Activated CD4-positive, alpha-beta T cell treated with anti-CD3 and anti-CD28 coated beads for 36 hours (primary cell): ENCODE data around the gene CES3. TPM values are rescaled to one million over a fixed set of nuclear protein-coding genes. Genes with fewer than 3 reads are reported as not detected.
"Not testable (repeated sequence)": the region's sequence is repeated elsewhere in the genome, so short reads cannot be mapped to it uniquely, and the experiment has no call there.

Experiments
- ATAC-seq: fragments of 200-7000 bp; cut with Tn5 transposase; one replicate; pipeline ENCODE4 v1.10.0; 2021; ENCODE audit warnings: mild to moderate bottlenecking, moderate library complexity
- CTCF ChIA-PET: fragments of 350-600 bp; sonication (Branson Sonifier 250); formaldehyde crosslinking; loops from one replicate; lab custom pipeline; 2021; ENCODE audit warnings: antibody characterized with exemption; lab: Charles Lee
- POLR2A ChIA-PET: fragments of 350-600 bp; sonication (Branson Sonifier 250); formaldehyde crosslinking; loops from one replicate; lab custom pipeline; 2021; ENCODE audit warnings: antibody characterized with exemption, inconsistent platforms; lab: Charles Lee
- DNase-seq: peaks from one replicate; pipeline ENCODE4 v3.0.0-alpha.2; 2020
- H3K27ac Mint-ChIP-seq: one replicate; pipeline ENCODE4 v1.8.0; 2021; ENCODE audit warnings: mixed read lengths
- H3K27me3 Mint-ChIP-seq: one replicate; pipeline ENCODE4 v1.8.0; 2021; ENCODE audit warnings: mixed read lengths
- H3K36me3 Mint-ChIP-seq: one replicate; pipeline ENCODE4 v1.8.0; 2021; ENCODE audit warnings: low read depth, mixed read lengths
- H3K4me1 Mint-ChIP-seq: one replicate; pipeline ENCODE4 v1.8.0; 2021; ENCODE audit warnings: mixed read lengths
- H3K4me3 Mint-ChIP-seq: one replicate; pipeline ENCODE4 v1.8.0; 2021; ENCODE audit warnings: mild to moderate bottlenecking, moderate library complexity, mixed read lengths
- H3K9me3 Mint-ChIP-seq: one replicate; pipeline ENCODE4 v1.8.0; 2021; ENCODE audit warnings: low read depth, mixed read lengths
- intact Hi-C, 2 experiments: fragments of 100-400 bp; cut with DNase I in 1 of 2; cut with micrococcal nuclease in 1 of 2; formaldehyde crosslinking; loops; one replicate each; pipeline versions ENCODE4 v1.14.2 to v1.15.1; 2022 to 2024; cut with DNase I, micrococcal nuclease
- total RNA-seq, 2 experiments: library from RNA; stranded (reverse); gene quantifications; one replicate each; pipeline ENCODE4 v1.2.3, GENCODE V29; 2021

CES3 gene
- total RNA-seq, 2 experiments from 2014 or later, result 1.6 to 1.9 TPM

GRCh38 chr16:66979011-66979717 is 18.1 kb downstream of the CES3 start:
- Mint-ChIP-seq H3K27ac (peak overlapping the region; percentile 47), H3K4me1 (peaks cover 41% of the 10 kb centered on the region), H3K4me3 (no peak overlapping the region), H3K27me3 (peaks cover 3% of the 10 kb centered on the region), H3K36me3 (no peaks in the 10 kb centered on the region), H3K9me3 (no peaks in the 10 kb centered on the region)
- DNase-seq (no peak), ATAC-seq (no peak)
- ChIA-PET POLR2A (interaction anchor here (0.6 kb wide), 1 partner anchor 253 kb away, joined by 4 read pairs; no protein-coding TSS in a partner anchor), CTCF (interaction anchor here (1.0 to 2.9 kb wide), 6 partner anchors 34 to 191 kb away, joined by 3 to 14 read pairs (median 6); partner anchors contain the start of gene NOL3)
- intact Hi-C loops, result loop anchor here in 1 of 2 experiments (10.0 kb wide), 1 partner anchor 436 kb away; the partner anchor contains the start of gene ZDHHC1

GRCh38 chr16:66983033-66983432 is 22.0 kb downstream of the CES3 start:
- no peak for DNase-seq
- Mint-ChIP-seq H3K9me3 (no peaks in the 10 kb centered on the region), H3K36me3 (no peaks in the 10 kb centered on the region), H3K27ac (no peak overlapping the region), H3K27me3 (no peaks in the 10 kb centered on the region), H3K4me3 (no peak overlapping the region), H3K4me1 (peaks cover 46% of the 10 kb centered on the region)
- intact Hi-C loops, result no loop called here
- CTCF ChIA-PET, result interaction anchor here (0.6 to 4.0 kb wide), 5 partner anchors 29 to 304 kb away, joined by 3 to 22 read pairs (median 5); no protein-coding TSS in a partner anchor
- POLR2A ChIA-PET, result interaction anchor here (0.6 kb wide), 1 partner anchor 176 kb away, joined by 4 read pairs; the partner anchor contains the start of gene TRADD
- ATAC-seq, result no peak

- Mint-ChIP-seq H3K27ac (peak overlapping the region; percentile 96), H3K4me3 (peak overlapping the region; percentile 53), H3K9me3 (no peaks in the 10 kb centered on the region), H3K4me1 (peaks cover 39% of the 10 kb centered on the region), H3K27me3 (no peaks in the 10 kb centered on the region), H3K36me3 (no peaks in the 10 kb centered on the region)
- ChIA-PET POLR2A (interaction anchor here (1.0 to 2.6 kb wide), 3 partner anchors 29 to 174 kb away, joined by 3 to 20 read pairs (median 3); no protein-coding TSS in a partner anchor), CTCF (interaction anchor here (0.7 to 4.0 kb wide), 7 partner anchors 9 to 179 kb away, joined by 3 to 22 read pairs (median 10); no protein-coding TSS in a partner anchor)
- DNase-seq, result peak; percentile 87
- peak; percentile 87 for ATAC-seq
- intact Hi-C loops, result loop anchor here (1.0 to 5.0 kb wide), 9 partner anchors 15 to 327 kb away; partner anchors contain the start of genes CBFB (in 1 of the 2), FBXL8 (in 1 of the 2) and TRADD (in 1 of the 2)
Measured at GRCh38 chr16:66984892-66985311, 23.8 kb downstream of the CES3 start.

DNA sequence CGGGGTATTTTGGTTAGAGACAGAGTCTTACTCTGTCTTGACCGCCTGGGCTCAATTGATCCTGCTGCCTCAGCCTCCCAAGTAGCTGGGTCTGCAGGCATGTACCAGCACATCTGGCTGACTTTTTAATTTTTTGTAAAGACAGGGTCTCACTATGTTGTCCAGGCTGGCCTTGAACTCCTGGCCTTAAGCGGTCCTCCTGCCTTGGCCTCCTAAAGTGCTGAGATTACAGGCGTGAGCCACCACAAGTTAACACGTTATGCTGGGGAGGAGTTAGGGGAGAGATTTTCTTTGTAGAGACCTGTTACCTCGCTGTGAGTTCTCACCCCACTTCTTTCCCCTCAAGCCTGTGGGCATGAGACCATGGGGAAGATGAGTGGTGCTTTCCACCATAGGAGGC is 25.5 kb downstream of the CES3 start:
- DNase-seq (no peak), ATAC-seq (no peak)
- Mint-ChIP-seq H3K9me3 (no peaks in the 10 kb centered on the region), H3K36me3 (no peaks in the 10 kb centered on the region), H3K27me3 (no peaks in the 10 kb centered on the region), H3K27ac (peak overlapping the region; percentile 76), H3K4me3 (peak overlapping the region; percentile 15), H3K4me1 (peaks cover 32% of the 10 kb centered on the region)
- POLR2A ChIA-PET, result no interaction called here
- CTCF ChIA-PET, result interaction anchor here (0.6 to 4.0 kb wide), 3 partner anchors 10 to 169 kb away, joined by 3 to 22 read pairs (median 16); no protein-coding TSS in a partner anchor
- intact Hi-C loops, result loop anchor here in 1 of 2 experiments (5.0 kb wide), 1 partner anchor 326 kb away; no protein-coding TSS in a partner anchor

DNA sequence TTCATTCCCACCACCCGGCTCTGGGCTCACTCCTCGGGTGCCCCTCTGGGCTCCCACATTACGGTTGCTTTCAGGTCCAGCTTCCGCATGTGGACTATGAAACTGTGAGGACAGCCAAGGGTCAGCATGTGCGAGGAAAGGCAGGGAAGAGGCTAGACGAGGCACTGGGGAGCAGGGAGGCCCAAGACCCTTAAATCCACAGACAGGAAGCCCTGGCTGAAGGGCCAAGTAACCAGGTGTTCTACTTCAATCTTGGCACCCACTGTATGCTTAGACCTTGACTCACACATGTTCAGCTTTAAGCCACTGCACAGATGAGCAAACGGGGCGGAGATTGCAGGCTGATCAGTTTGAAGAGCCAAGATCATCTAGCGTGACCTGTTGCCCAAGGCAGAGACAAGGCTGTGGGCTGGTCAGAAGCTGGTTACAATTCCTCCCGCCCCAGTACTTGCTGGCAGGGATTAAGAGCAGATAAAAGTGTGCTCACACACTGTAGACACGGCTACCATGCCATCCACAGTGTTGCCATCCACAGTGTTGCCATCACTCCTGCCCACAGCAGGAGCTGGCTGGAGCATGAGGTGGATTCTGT is 27.2 kb downstream of the CES3 start, which contains the start of gene CES4A:
Gene CES4A (plus strand): TSS at position 393 of the 592 bp plus-strand sequence. CDS start 184 bp downstream, at position 577.
- peak; percentile 47 for DNase-seq
- no peak for ATAC-seq

GRCh38 chr16:66991545-66992077 is 30.5 kb downstream of the CES3 start:
- Mint-ChIP-seq H3K27ac (no peak overlapping the region), H3K4me3 (no peak overlapping the region), H3K4me1 (peaks cover 4% of the 10 kb centered on the region), H3K9me3 (no peaks in the 10 kb centered on the region), H3K36me3 (no peaks in the 10 kb centered on the region), H3K27me3 (no peaks in the 10 kb centered on the region)
- CTCF ChIA-PET, result interaction anchor here (1.0 to 2.0 kb wide), 6 partner anchors 19 to 207 kb away, joined by 3 to 9 read pairs (median 6); partner anchors contain the start of genes CES3 and ELMO3
- intact Hi-C loops, result no loop called here
- ATAC-seq, result no peak
- POLR2A ChIA-PET, result no interaction called here
- no peak for DNase-seq

More for the DNA sequence above, 27.2 kb downstream of the CES3 start, which contains the start of gene CES4A:
- Mint-ChIP-seq H3K36me3 (no peaks in the 10 kb centered on the region), H3K27me3 (no peaks in the 10 kb centered on the region), H3K9me3 (no peaks in the 10 kb centered on the region), H3K4me3 (peak within 1 kb of the TSS; percentile 1), H3K4me1 (peaks cover 30% of the 10 kb centered on the region), H3K27ac (peak within 1 kb of the TSS; percentile 75)
- intact Hi-C loops, result loop anchor here in 1 of 2 experiments (5.0 kb wide), 1 partner anchor 324 kb away; no protein-coding TSS in a partner anchor
- ChIA-PET CTCF (interaction anchor here (0.8 kb wide), 1 partner anchor 25 kb away, joined by 4 read pairs; no protein-coding TSS in a partner anchor), POLR2A (no interaction called here)

- H3K36me3 Mint-ChIP-seq, intact Hi-C loops, CTCF ChIA-PET, DNase-seq, H3K27ac Mint-ChIP-seq, H3K4me3 Mint-ChIP-seq, H3K4me1 Mint-ChIP-seq, ATAC-seq, H3K27me3 Mint-ChIP-seq, POLR2A ChIA-PET, H3K9me3 Mint-ChIP-seq: not testable (repeated sequence)
Measured at GRCh38 chr16:66993558-66993957, 32.5 kb downstream of the CES3 start.

DNA sequence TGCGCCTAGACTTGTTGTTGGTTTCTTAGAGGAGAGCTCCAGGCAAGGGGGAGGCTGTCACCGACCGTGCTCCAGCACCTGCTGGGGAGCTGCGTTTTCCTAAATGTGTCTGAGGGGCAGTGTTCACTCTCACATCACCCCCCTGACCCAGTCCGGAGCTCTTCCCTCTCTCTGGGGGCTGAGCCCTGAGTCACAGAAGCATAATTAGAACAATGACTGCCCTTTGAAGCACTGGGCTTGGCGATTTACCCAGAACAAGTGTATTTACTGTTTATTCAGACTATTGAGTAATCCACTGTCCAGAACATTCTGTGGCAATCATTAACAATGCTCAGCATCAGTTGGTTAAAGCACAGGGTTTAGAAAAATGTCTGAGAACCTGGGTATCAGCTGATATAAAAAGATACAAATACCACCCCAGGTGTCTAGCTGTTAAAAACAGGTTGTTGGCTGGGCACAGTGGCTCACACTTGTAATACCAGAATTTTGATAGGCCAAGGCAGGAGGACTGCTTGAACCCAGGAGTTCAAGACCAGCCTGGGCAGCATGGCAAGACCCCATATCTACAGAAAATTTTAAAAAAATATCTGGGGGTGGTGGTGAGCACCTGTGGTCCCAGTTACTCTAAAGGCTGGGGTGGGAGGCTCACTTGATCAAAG is 35.4 kb downstream of the CES3 start:
- Mint-ChIP-seq H3K27ac (no peak overlapping the region), H3K4me3 (no peak overlapping the region), H3K9me3 (no peaks in the 10 kb centered on the region), H3K27me3 (no peaks in the 10 kb centered on the region), H3K36me3 (no peaks in the 10 kb centered on the region), H3K4me1 (peaks cover 11% of the 10 kb centered on the region)
- ChIA-PET POLR2A (no interaction called here), CTCF (interaction anchor here (0.6 to 1.0 kb wide), 2 partner anchors 12 to 430 kb away, joined by 3 read pairs; no protein-coding TSS in a partner anchor)
- intact Hi-C loops, result no loop called here
- DNase-seq (no peak), ATAC-seq (no peak)

GRCh38 chr16:66996983-66997358 is 35.9 kb downstream of the CES3 start:
- DNase-seq (no peak), ATAC-seq (no peak)
- no peaks in the 10 kb centered on the region for H3K27me3 Mint-ChIP-seq
- intact Hi-C loops, result no loop called here
- CTCF ChIA-PET, result interaction anchor here (0.6 to 1.0 kb wide), 3 partner anchors 12 to 430 kb away, joined by 3 read pairs; no protein-coding TSS in a partner anchor
- no peak overlapping the region for H3K27ac Mint-ChIP-seq
- H3K9me3 Mint-ChIP-seq, result no peaks in the 10 kb centered on the region
- peaks cover 15% of the 10 kb centered on the region for H3K4me1 Mint-ChIP-seq
- no peak overlapping the region for H3K4me3 Mint-ChIP-seq
- no peaks in the 10 kb centered on the region for H3K36me3 Mint-ChIP-seq
- POLR2A ChIA-PET, result no interaction called here
